ENCODE measurements around the gene PDXK.

GRCh38 chr21:43691086-43691795 is 27.7 kb upstream of the PDXK start:
- no peak for TF ChIP-seq CTCF (conservative IDR thresholded peaks at IDR 0.05; ENCODE audit: low read depth, low read length)
- no peak for TF ChIP-seq EZH2 (IDR thresholded peaks at IDR 0.05; ENCODE audit: borderline replicate concordance, low read depth, low read length, poor library complexity, severe bottlenecking)

Data from A673 (cell line).